Measurements from ENCODE around the gene TRPM7. TPM values are rescaled to one million over a fixed set of nuclear protein-coding genes. Genes with fewer than 3 reads are reported as not detected.

The TRPM7 gene
- total and polyA plus RNA-seq, 12 donors, result 5.4 to 45.0 (median 26.3) TPM

DNA sequence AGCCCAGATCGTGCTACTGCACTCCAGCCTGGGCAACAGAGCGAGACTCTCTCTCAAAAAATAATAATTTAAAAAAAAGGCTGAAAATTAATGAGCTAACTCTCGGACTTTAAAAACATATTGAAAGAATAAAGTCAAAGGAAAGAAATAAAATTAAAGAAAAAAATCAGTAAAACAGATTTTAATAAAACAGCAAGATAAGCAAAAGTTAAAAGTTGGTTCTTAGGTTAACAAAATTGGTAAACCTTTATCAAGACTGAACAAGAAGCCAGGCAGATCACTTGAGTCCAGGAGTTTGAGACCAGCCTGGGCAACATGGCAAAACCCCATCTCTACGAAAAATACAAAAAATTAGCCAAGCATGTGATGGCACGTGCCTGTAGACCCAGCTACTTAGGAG lies 20.7 kb downstream of the TRPM7 start:
- no peaks in the 10 kb centered on the region for H3K27me3 ChIP-seq
- WGBS, 4 donors, result 80 to 92% (median 91%) methylated on average over 5 of the region's 5 CpGs
- H3K36me3 ChIP-seq (replicated peaks in 1 of 2), result peaks cover 0 to 6% of the 10 kb centered on the region in 2 donors
- no peaks in the 10 kb centered on the region for H3K9me3 ChIP-seq (replicated peaks in 1 of 3)
- H3K4me3 ChIP-seq, result no peak overlapping the region
- TF ChIP-seq POLR2A (IDR thresholded peaks at IDR 0.05), result no peak
- TF ChIP-seq, protein P1, sequence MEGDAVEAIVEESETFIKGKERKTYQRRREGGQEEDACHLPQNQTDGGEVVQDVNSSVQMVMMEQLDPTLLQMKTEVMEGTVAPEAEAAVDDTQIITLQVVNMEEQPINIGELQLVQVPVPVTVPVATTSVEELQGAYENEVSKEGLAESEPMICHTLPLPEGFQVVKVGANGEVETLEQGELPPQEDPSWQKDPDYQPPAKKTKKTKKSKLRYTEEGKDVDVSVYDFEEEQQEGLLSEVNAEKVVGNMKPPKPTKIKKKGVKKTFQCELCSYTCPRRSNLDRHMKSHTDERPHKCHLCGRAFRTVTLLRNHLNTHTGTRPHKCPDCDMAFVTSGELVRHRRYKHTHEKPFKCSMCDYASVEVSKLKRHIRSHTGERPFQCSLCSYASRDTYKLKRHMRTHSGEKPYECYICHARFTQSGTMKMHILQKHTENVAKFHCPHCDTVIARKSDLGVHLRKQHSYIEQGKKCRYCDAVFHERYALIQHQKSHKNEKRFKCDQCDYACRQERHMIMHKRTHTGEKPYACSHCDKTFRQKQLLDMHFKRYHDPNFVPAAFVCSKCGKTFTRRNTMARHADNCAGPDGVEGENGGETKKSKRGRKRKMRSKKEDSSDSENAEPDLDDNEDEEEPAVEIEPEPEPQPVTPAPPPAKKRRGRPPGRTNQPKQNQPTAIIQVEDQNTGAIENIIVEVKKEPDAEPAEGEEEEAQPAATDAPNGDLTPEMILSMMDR (IDR thresholded peaks at IDR 0.05), result no peak
- H3K4me1 ChIP-seq (replicated peaks in 1 of 2), result no peaks in the 10 kb centered on the region
- H3K27ac ChIP-seq, result no peak overlapping the region
- intact Hi-C loops (cut with DNase I), result no loop called here
- no peak for DNase-seq

DNA sequence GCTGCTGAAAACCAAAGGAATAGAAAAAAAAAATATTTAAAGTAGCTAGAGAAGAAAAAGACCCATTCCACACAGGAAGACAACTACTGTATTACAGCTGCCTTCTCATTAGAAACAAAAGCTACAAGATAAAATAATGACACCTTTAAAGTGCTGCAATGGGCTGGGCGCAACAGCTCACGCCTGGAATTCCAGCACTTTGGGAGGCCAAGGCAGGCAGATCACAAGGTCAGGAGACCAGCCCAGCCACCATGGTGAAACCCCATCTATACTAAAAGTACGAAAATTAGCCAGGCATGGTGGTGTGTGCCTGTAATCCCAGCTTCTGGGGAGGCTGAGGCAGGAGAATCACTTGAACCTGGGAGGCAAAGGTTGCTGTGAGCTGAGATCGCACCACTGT lies 31.0 kb downstream of the TRPM7 start:
- WGBS, 4 donors, result 91 to 98% (median 94%) methylated on average over 4 of the region's 4 CpGs
- DNase-seq, result no peak

DNA sequence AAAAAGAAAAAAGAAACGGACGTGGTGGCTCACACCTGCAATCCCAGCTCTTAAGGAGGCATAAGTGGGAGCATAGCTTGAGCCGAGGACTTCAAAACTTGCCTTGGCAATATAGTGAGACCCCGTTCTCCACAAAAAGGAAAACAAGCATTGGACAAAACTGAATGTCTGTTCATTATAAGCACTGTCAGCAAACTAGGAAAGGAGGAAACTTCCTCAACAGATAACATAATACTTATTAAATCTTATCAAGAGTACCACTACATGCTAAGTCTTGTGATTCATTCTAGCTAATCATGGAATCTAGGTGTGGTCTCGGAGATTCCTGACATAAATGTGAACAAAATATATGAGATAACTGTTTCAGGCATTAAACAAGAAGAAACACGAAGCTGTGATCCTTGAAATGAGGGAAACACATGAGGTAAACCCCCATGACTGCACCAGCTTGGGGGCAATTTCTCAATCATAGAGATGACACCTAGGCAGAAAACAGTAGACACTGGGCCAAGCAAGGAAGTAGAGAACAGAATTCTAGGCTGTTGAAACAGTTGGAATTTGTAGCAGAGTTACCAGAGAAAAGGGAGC lies 33.3 kb downstream of the TRPM7 start:
- Histone ChIP-seq H3K27me3 (no peaks in the 10 kb centered on the region), H3K4me3 (no peak overlapping the region), H3K9me3 (replicated peaks in 1 of 3) (no peaks in the 10 kb centered on the region), H3K27ac (no peak overlapping the region), H3K4me1 (replicated peaks in 1 of 2) (no peaks in the 10 kb centered on the region), H3K36me3 (replicated peaks in 1 of 2) (peaks cover 0 to 56% of the 10 kb centered on the region in 2 donors)
- 90 to 94% (median 91%) methylated on average over 6 of the region's 6 CpGs for WGBS, 4 donors
- intact Hi-C loops (cut with DNase I), result no loop called here
- no peak for TF ChIP-seq POLR2A (IDR thresholded peaks at IDR 0.05)
- TF ChIP-seq, protein P1 (IDR thresholded peaks at IDR 0.05), result no peak
- no peak for DNase-seq

More for the DNA sequence above, 31.0 kb downstream of the TRPM7 start:
- no peaks in the 10 kb centered on the region for H3K27me3 ChIP-seq
- no peaks in the 10 kb centered on the region for H3K9me3 ChIP-seq (replicated peaks in 1 of 3)
- peaks cover 0 to 38% of the 10 kb centered on the region in 2 donors for H3K36me3 ChIP-seq (replicated peaks in 1 of 2)
- intact Hi-C loops (cut with DNase I), result no loop called here
- H3K4me3 ChIP-seq, result no peak overlapping the region
- no peak overlapping the region for H3K27ac ChIP-seq
- no peaks in the 10 kb centered on the region for H3K4me1 ChIP-seq (replicated peaks in 1 of 2)
- TF ChIP-seq, protein P1 (IDR thresholded peaks at IDR 0.05), result no peak
- no peak for TF ChIP-seq POLR2A (IDR thresholded peaks at IDR 0.05)

DNA sequence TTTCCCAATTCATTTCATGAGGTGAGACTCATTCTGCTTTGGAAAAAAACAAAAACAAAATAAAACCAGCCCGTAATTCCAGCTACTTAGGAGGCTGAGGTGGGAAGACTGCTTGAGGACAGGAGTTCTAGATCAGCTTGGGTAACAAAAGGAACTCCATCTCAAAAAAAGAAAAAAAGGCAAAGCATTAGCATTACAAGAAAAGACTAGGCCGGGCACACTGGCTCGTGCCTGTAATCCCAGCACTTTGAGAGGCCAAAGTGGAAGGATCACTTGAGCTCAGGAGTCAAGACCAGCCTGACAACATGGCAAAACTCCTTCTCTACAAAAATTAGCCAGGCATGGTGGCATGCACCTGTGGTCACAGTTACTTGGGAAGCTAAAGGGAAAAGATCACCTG lies 33.9 kb downstream of the TRPM7 start:
- H3K27me3 ChIP-seq, result no peaks in the 10 kb centered on the region
- intact Hi-C loops (cut with DNase I), result no loop called here
- no peak for DNase-seq
- H3K36me3 ChIP-seq (replicated peaks in 1 of 2), result peaks cover 0 to 60% of the 10 kb centered on the region in 2 donors
- TF ChIP-seq POLR2A (IDR thresholded peaks at IDR 0.05), result no peak
- TF ChIP-seq, protein P1 (IDR thresholded peaks at IDR 0.05), result no peak
- no peaks in the 10 kb centered on the region for H3K9me3 ChIP-seq (replicated peaks in 1 of 3)
- 82 to 98% (median 92%) methylated on average over 3 of the region's 3 CpGs for WGBS, 4 donors
- H3K27ac ChIP-seq, result no peak overlapping the region
- no peaks in the 10 kb centered on the region for H3K4me1 ChIP-seq (replicated peaks in 1 of 2)
- H3K4me3 ChIP-seq, result no peak overlapping the region
